Measurements from ENCODE around the gene SAMD4A. TPM values are rescaled to one million over a fixed set of nuclear protein-coding genes. Genes with fewer than 3 reads are reported as not detected.
"Not testable (repeated sequence)": the region's sequence is repeated elsewhere in the genome, so short reads cannot be mapped to it uniquely, and the experiment has no call there.

SAMD4A gene
- total RNA-seq, 1 donor from 2014 or later = 30.0 TPM

GRCh38 chr14:54794796-54795195, 227.9 kb downstream of the SAMD4A start:
- Mint-ChIP-seq H3K27me3 (ENCODE audit: low read depth) (peaks cover under 1% of the 10 kb centered on the region), H3K4me1 (no peaks in the 10 kb centered on the region), H3K36me3 (peaks cover 3% of the 10 kb centered on the region), H3K4me3 (no peak overlapping the region), H3K27ac (no peak overlapping the region), H3K9me3 (peaks cover 6% of the 10 kb centered on the region)
- no peak for TF ChIP-seq CTCF (IDR thresholded peaks at IDR 0.05; ENCODE audit: unreplicated experiment)
- no peak for DNase-seq (ENCODE audit: low spot score in 2 of 2, unreplicated experiment in 2 of 2)

GRCh38 chr14:54796961-54797360, 230.0 kb downstream of the SAMD4A start:
- Mint-ChIP-seq H3K4me1 (no peaks in the 10 kb centered on the region), H3K27me3 (ENCODE audit: low read depth) (peaks cover 13% of the 10 kb centered on the region), H3K36me3 (peaks cover 3% of the 10 kb centered on the region), H3K27ac (no peak overlapping the region), H3K4me3 (no peak overlapping the region), H3K9me3 (peaks cover 20% of the 10 kb centered on the region)
- no peak for DNase-seq (ENCODE audit: low spot score in 2 of 2, unreplicated experiment in 2 of 2)
- no peak for TF ChIP-seq CTCF (IDR thresholded peaks at IDR 0.05; ENCODE audit: unreplicated experiment)

GRCh38 chr14:54797556-54797955, 230.6 kb downstream of the SAMD4A start:
- peaks cover 3% of the 10 kb centered on the region for H3K36me3 Mint-ChIP-seq
- no peak overlapping the region for H3K27ac Mint-ChIP-seq
- no peak for DNase-seq (ENCODE audit: low spot score in 2 of 2, unreplicated experiment in 2 of 2)
- no peak for TF ChIP-seq CTCF (IDR thresholded peaks at IDR 0.05; ENCODE audit: unreplicated experiment)
- peaks cover 20% of the 10 kb centered on the region for H3K9me3 Mint-ChIP-seq
- no peak overlapping the region for H3K4me3 Mint-ChIP-seq
- H3K27me3 Mint-ChIP-seq (ENCODE audit: low read depth) = peaks cover 13% of the 10 kb centered on the region
- H3K4me1 Mint-ChIP-seq = no peaks in the 10 kb centered on the region

- H3K36me3 Mint-ChIP-seq = peaks cover 3% of the 10 kb centered on the region
- TF ChIP-seq CTCF (IDR thresholded peaks at IDR 0.05; ENCODE audit: unreplicated experiment) = no peak
- peaks cover 13% of the 10 kb centered on the region for H3K27me3 Mint-ChIP-seq (ENCODE audit: low read depth)
- H3K27ac Mint-ChIP-seq = no peak overlapping the region
- H3K4me1 Mint-ChIP-seq = no peaks in the 10 kb centered on the region
- DNase-seq (ENCODE audit: low spot score in 2 of 2, unreplicated experiment in 2 of 2) = no peak
- peaks cover 20% of the 10 kb centered on the region for H3K9me3 Mint-ChIP-seq
- no peak overlapping the region for H3K4me3 Mint-ChIP-seq
Measured at GRCh38 chr14:54797986-54798385, 231.1 kb downstream of the SAMD4A start.

GRCh38 chr14:54798465-54799124, 231.7 kb downstream of the SAMD4A start:
- DNase-seq (ENCODE audit: low spot score in 2 of 2, unreplicated experiment in 2 of 2) = no peak
- H3K4me3 Mint-ChIP-seq = no peak overlapping the region
- H3K27me3 Mint-ChIP-seq (ENCODE audit: low read depth) = peaks cover 13% of the 10 kb centered on the region
- H3K36me3 Mint-ChIP-seq = peaks cover 3% of the 10 kb centered on the region
- H3K4me1 Mint-ChIP-seq = no peaks in the 10 kb centered on the region
- H3K27ac Mint-ChIP-seq = no peak overlapping the region
- TF ChIP-seq CTCF (IDR thresholded peaks at IDR 0.05; ENCODE audit: unreplicated experiment) = no peak
- peaks cover 20% of the 10 kb centered on the region for H3K9me3 Mint-ChIP-seq

- not testable (repeated sequence) for H3K4me1 Mint-ChIP-seq, H3K4me3 Mint-ChIP-seq, H3K36me3 Mint-ChIP-seq
Measured at GRCh38 chr14:54801482-54801881, 234.6 kb downstream of the SAMD4A start.

More at GRCh38 chr14:54801482-54801881, 234.6 kb downstream of the SAMD4A start:
- DNase-seq (ENCODE audit: low spot score in 2 of 2, unreplicated experiment in 2 of 2); H3K27ac Mint-ChIP-seq: not testable (repeated sequence)
- Mint-ChIP-seq H3K27me3 (ENCODE audit: low read depth) (peaks cover 27% of the 10 kb centered on the region), H3K9me3 (peaks cover 14% of the 10 kb centered on the region)

All from mesothelial cell of epicardium (in vitro differentiated cells).